Mesothelial cell of epicardium (in vitro differentiated cells): ENCODE results near the gene DIAPH3. TPM values are rescaled to one million over a fixed set of nuclear protein-coding genes. Genes with fewer than 3 reads are reported as not detected.

ENCODE experiments used
- DNase-seq, 2 experiments: peaks; one replicate each; pipeline ENCODE4 v3.0.0; 2021; ENCODE audit warnings: low spot score in 2 of 2; ENCODE audit not compliant: unreplicated experiment in 2 of 2
- H3K27ac Mint-ChIP-seq: 2 replicates; pipeline ENCODE4 v1.8.0; 2021; ENCODE audit warnings: mixed read lengths
- H3K27me3 Mint-ChIP-seq: 2 replicates; pipeline ENCODE4 v1.8.0; 2021; ENCODE audit warnings: low read depth, mixed read lengths
- H3K36me3 Mint-ChIP-seq: 2 replicates; pipeline ENCODE4 v1.8.0; 2021; ENCODE audit warnings: mixed read lengths
- H3K4me1 Mint-ChIP-seq: 2 replicates; pipeline ENCODE4 v1.8.0; 2021; ENCODE audit warnings: mixed read lengths
- H3K4me3 Mint-ChIP-seq: 2 replicates; pipeline ENCODE4 v1.8.0; 2021; ENCODE audit warnings: mild to moderate bottlenecking, moderate library complexity, mixed read lengths
- H3K9me3 Mint-ChIP-seq: 2 replicates; pipeline ENCODE4 v1.8.0; 2021; ENCODE audit warnings: mixed read lengths
- CTCF ChIP-seq: fragments of 200-600 bp; sonication (generic); IDR thresholded peaks from one replicate; pipeline ENCODE4 v1.5.0; 2021; ENCODE audit warnings: antibody characterized with exemption; ENCODE audit not compliant: unreplicated experiment
- total RNA-seq: library from RNA; stranded (reverse); gene quantifications from 3 replicates; pipeline ENCODE4 v1.2.1, GENCODE V29; 2021

The DIAPH3 gene
- total RNA-seq, 1 donor from 2014 or later: 16.8 TPM

GRCh38 chr13:60028021-60028420 lies 135.7 kb downstream of the DIAPH3 start:
- DNase-seq: no peak
- no peaks in the 10 kb centered on the region for H3K27me3 Mint-ChIP-seq
- peaks cover 9% of the 10 kb centered on the region for H3K9me3 Mint-ChIP-seq
- H3K4me3 Mint-ChIP-seq: no peak overlapping the region
- peaks cover 4% of the 10 kb centered on the region for H3K4me1 Mint-ChIP-seq
- no peak for TF ChIP-seq CTCF
- H3K36me3 Mint-ChIP-seq: peaks cover 19% of the 10 kb centered on the region
- H3K27ac Mint-ChIP-seq: no peak overlapping the region

- peaks cover 15% of the 10 kb centered on the region for H3K36me3 Mint-ChIP-seq
- no peak for TF ChIP-seq CTCF
- H3K27me3 Mint-ChIP-seq: no peaks in the 10 kb centered on the region
- H3K4me1 Mint-ChIP-seq: peaks cover 4% of the 10 kb centered on the region
- H3K27ac Mint-ChIP-seq: no peak overlapping the region
- H3K4me3 Mint-ChIP-seq: no peak overlapping the region
- DNase-seq: no peak
- peaks cover 15% of the 10 kb centered on the region for H3K9me3 Mint-ChIP-seq
Measured at GRCh38 chr13:60026286-60026685, 137.4 kb downstream of the DIAPH3 start.

GRCh38 chr13:60020288-60020687 lies 143.4 kb downstream of the DIAPH3 start:
- Mint-ChIP-seq H3K36me3 (peaks cover 20% of the 10 kb centered on the region), H3K4me1 (peaks cover 11% of the 10 kb centered on the region), H3K4me3 (no peak overlapping the region), H3K27ac (no peak overlapping the region), H3K9me3 (peaks cover 20% of the 10 kb centered on the region), H3K27me3 (no peaks in the 10 kb centered on the region)
- TF ChIP-seq CTCF: no peak
- no peak for DNase-seq

GRCh38 chr13:60019119-60019993 lies 144.4 kb downstream of the DIAPH3 start:
- Mint-ChIP-seq H3K36me3 (peaks cover 15% of the 10 kb centered on the region), H3K4me3 (no peak overlapping the region), H3K27me3 (no peaks in the 10 kb centered on the region), H3K4me1 (peaks cover 11% of the 10 kb centered on the region), H3K27ac (no peak overlapping the region), H3K9me3 (peaks cover 17% of the 10 kb centered on the region)
- TF ChIP-seq CTCF: no peak
- DNase-seq: no peak

GRCh38 chr13:60018536-60018935 lies 145.2 kb downstream of the DIAPH3 start:
- Mint-ChIP-seq H3K4me1 (peaks cover 11% of the 10 kb centered on the region), H3K36me3 (peaks cover 11% of the 10 kb centered on the region), H3K4me3 (no peak overlapping the region), H3K9me3 (peaks cover 12% of the 10 kb centered on the region), H3K27me3 (no peaks in the 10 kb centered on the region), H3K27ac (no peak overlapping the region)
- no peak for TF ChIP-seq CTCF
- no peak for DNase-seq
